OCI-LY1 (cell line): ENCODE data around the gene GOLGA8N.

Source experiments
- EZH2 ChIP-seq: fragments of 200-600 bp; sonication (generic), shearing (Covaris generic); IDR thresholded peaks from 2 replicates; pipeline ENCODE4 v1.8.0; 2017; ENCODE audit warnings: borderline replicate concordance, mixed run types, mild to moderate bottlenecking, antibody characterized with exemption, low read length, moderate library complexity, mixed read lengths
- TF ChIP-seq, protein P1 (sequence below): fragments of 200-600 bp; sonication (generic), shearing (Covaris generic); IDR thresholded peaks from 2 replicates; pipeline ENCODE4 v1.5.1; 2017; ENCODE audit warnings: mild to moderate bottlenecking, antibody characterized with exemption, low read length, moderate library complexity, mixed read lengths

GRCh38 chr15:32643907-32644445, 50.7 kb downstream of the GOLGA8N start:
- TF ChIP-seq, protein P1, sequence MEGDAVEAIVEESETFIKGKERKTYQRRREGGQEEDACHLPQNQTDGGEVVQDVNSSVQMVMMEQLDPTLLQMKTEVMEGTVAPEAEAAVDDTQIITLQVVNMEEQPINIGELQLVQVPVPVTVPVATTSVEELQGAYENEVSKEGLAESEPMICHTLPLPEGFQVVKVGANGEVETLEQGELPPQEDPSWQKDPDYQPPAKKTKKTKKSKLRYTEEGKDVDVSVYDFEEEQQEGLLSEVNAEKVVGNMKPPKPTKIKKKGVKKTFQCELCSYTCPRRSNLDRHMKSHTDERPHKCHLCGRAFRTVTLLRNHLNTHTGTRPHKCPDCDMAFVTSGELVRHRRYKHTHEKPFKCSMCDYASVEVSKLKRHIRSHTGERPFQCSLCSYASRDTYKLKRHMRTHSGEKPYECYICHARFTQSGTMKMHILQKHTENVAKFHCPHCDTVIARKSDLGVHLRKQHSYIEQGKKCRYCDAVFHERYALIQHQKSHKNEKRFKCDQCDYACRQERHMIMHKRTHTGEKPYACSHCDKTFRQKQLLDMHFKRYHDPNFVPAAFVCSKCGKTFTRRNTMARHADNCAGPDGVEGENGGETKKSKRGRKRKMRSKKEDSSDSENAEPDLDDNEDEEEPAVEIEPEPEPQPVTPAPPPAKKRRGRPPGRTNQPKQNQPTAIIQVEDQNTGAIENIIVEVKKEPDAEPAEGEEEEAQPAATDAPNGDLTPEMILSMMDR = no peak
- no peak for TF ChIP-seq EZH2
